ENCODE measurements around the gene KBTBD3. TPM values are rescaled to one million over a fixed set of nuclear protein-coding genes. Genes with fewer than 3 reads are reported as not detected.
"Not testable (repeated sequence)": the region's sequence is repeated elsewhere in the genome, so short reads cannot be mapped to it uniquely, and the experiment has no call there.

Gene KBTBD3
- total and polyA plus RNA-seq, 7 donors, result 2.0 to 10.3 (median 4.7) TPM

GRCh38 chr11:106012744-106013143, 64.4 kb downstream of the KBTBD3 start:
- TF ChIP-seq POLR2A (IDR thresholded peaks at IDR 0.05) (no peak), EP300 (IDR thresholded peaks at IDR 0.05) (no peak), POLR2AphosphoS5 (IDR thresholded peaks at IDR 0.05) (no peak), CTCF (IDR thresholded peaks at IDR 0.05) (no peak)
- DNase-seq, result no peak
- 86 to 87% methylated on average over 3 of the region's 3 CpGs for WGBS, 2 donors
- no peaks in the 10 kb centered on the region for H3K27me3 ChIP-seq
- H3K9me3 ChIP-seq, result no peaks in the 10 kb centered on the region
- H3K4me1 ChIP-seq, result peaks cover 0 to 12% (median 8%) of the 10 kb centered on the region in 4 donors
- H3K27ac ChIP-seq, result no peak overlapping the region
- peaks cover 10 to 30% (median 14%) of the 10 kb centered on the region in 4 donors for H3K36me3 ChIP-seq
- no peak overlapping the region for H3K4me3 ChIP-seq
- intact Hi-C loops (cut with DNase I), result no loop called here

- H3K4me1 ChIP-seq, result peaks cover 0 to 7% (median 4%) of the 10 kb centered on the region in 4 donors
- H3K36me3 ChIP-seq, result peaks cover 10 to 43% (median 20%) of the 10 kb centered on the region in 4 donors
- intact Hi-C loops (cut with DNase I), result no loop called here
- no peak for DNase-seq
- no peaks in the 10 kb centered on the region for H3K27me3 ChIP-seq
- TF ChIP-seq CTCF (IDR thresholded peaks at IDR 0.05) (no peak), EP300 (IDR thresholded peaks at IDR 0.05) (no peak), POLR2A (IDR thresholded peaks at IDR 0.05) (no peak), POLR2AphosphoS5 (IDR thresholded peaks at IDR 0.05) (no peak)
- H3K4me3 ChIP-seq, result no peak overlapping the region
- WGBS, 2 donors, result 90 to 97% methylated on average over 2 of the region's 2 CpGs
- no peak overlapping the region for H3K27ac ChIP-seq
- no peaks in the 10 kb centered on the region for H3K9me3 ChIP-seq
Measured at GRCh38 chr11:106011481-106011880, 65.7 kb downstream of the KBTBD3 start.

- not testable (repeated sequence) for H3K27me3 ChIP-seq
Measured at GRCh38 chr11:106003094-106003493, 74.1 kb downstream of the KBTBD3 start.

GRCh38 chr11:106001304-106002012, 75.7 kb downstream of the KBTBD3 start:
- Histone ChIP-seq H3K4me1 (no peaks in the 10 kb centered on the region), H3K27ac (no peak overlapping the region), H3K36me3 (peaks cover 0 to 16% (median 4%) of the 10 kb centered on the region in 4 donors), H3K9me3 (peaks cover 0 to 4% (median 2%) of the 10 kb centered on the region in 4 donors), H3K4me3 (no peak overlapping the region), H3K27me3 (no peaks in the 10 kb centered on the region)
- intact Hi-C loops (cut with DNase I), result no loop called here
- no peak for DNase-seq
- no peak for TF ChIP-seq EP300 (IDR thresholded peaks at IDR 0.05)
- no peak for TF ChIP-seq POLR2AphosphoS5 (IDR thresholded peaks at IDR 0.05)
- TF ChIP-seq POLR2A (IDR thresholded peaks at IDR 0.05), result no peak
- no peak for TF ChIP-seq CTCF (IDR thresholded peaks at IDR 0.05)
- WGBS, 2 donors, result 92 to 95% methylated on average over 4 of the region's 4 CpGs

More at GRCh38 chr11:106003094-106003493, 74.1 kb downstream of the KBTBD3 start:
- H3K4me3 ChIP-seq; DNase-seq; intact Hi-C loops (cut with DNase I); H3K27ac ChIP-seq; H3K4me1 ChIP-seq; H3K9me3 ChIP-seq: not testable (repeated sequence)
- peaks cover 1 to 29% (median 11%) of the 10 kb centered on the region in 4 donors for H3K36me3 ChIP-seq
- WGBS, 2 donors, result 96 to 97% methylated on average over 4 of the region's 4 CpGs

Other genes with a start within 250 kb of the KBTBD3 start
- 10 to 100 TPM; 18.1 to 35.0 (median 25.6) TPM for gene MSANTD4, start 55.1 kb downstream of the KBTBD3 start, total RNA-seq
- 1 to 10 TPM; 5.4 to 6.5 (median 5.8) TPM for gene MSANTD4, start 55.1 kb downstream of the KBTBD3 start, polyA plus RNA-seq
- gene AASDHPPT, start 315 bp upstream of the KBTBD3 start, total RNA-seq, result 10 to 100 TPM; 32.5 to 36.8 (median 34.2) TPM
- 10 to 100 TPM in 2 of 3 donors, 1 to 10 TPM in 1; 8.4 to 12.9 (median 10.9) TPM for gene AASDHPPT, start 315 bp upstream of the KBTBD3 start, polyA plus RNA-seq

Data from sigmoid colon (tissue), 7 donors.